ENCODE data around the gene OTOP3.
"Not testable (repeated sequence)": the region's sequence is repeated elsewhere in the genome, so short reads cannot be mapped to it uniquely, and the experiment has no call there.

The OTOP3 gene

DNA sequence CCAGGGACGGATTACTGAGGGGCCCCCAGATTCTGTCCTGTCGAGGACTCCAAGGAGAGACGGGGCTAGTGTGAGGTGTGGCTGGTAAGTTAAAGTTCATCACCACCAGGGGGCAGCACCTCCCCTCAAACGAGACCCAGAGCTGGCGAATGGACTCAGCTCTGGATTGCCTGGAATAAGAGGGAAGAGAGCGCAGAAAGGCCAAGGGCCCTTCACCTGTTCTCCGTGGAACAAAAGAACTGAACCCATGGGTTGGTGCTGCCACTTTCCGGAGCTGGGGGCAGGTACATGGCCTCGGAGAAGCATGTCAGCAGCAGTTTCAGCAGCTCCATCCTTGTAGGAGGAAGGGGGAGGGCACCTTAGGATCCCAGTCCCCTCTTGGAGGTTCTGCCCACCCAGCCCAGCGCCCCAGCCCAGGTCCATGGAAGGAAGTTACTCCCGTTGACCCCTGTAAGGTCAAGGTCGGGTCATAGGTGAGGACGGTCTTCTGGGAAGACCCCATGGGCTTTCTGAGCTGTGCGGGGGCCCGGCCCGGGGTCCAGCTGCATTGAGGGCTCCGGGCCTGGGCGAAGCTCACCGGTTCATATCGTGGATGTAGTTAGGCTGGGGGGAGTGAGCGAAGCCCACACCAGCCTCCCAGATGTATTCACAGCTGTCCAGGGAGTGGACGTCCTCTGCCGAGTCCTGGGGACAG lies 26.1 kb downstream of the OTOP3 start:
- peak; percentile 81 for DNase-seq (ENCODE audit: low read depth)

DNA sequence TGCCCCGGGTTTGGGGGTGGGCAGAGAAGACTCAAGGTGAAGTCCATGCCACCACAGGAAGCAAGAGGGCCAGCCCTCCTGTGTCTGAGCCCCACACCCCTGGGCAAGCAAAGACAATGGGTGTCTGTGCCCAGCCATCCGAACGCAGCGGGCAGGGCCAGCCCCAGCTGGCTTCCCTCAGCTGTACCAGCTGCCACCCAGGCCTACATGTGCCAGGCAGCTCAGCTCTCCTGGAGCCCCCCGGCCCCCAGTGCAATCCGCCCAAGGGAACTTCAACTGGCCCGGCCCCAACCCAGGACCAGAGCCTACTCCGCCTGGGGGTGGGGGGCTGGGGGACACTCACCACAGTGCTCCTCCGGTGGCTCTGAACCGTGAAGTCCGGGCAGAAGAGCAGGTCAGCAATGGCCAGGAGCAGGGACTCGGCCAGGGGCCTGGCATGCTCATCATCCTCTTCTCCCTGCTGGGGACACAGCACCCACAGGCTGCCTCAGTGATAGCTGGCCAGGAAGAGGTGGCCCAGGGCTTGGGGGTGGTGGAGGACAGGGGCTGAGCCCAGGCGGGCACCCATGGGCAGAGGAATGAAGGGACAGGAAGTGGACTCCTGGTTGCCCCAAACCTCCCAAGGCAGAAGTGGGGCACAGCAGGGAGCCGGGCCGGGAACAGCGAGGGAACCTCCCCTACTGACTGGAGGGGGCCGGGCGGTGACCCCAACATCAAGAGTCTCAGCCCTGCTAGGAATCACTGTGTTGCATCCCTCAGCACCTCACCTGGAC lies 27.1 kb downstream of the OTOP3 start:
- no peak for DNase-seq (ENCODE audit: low read depth)

DNA sequence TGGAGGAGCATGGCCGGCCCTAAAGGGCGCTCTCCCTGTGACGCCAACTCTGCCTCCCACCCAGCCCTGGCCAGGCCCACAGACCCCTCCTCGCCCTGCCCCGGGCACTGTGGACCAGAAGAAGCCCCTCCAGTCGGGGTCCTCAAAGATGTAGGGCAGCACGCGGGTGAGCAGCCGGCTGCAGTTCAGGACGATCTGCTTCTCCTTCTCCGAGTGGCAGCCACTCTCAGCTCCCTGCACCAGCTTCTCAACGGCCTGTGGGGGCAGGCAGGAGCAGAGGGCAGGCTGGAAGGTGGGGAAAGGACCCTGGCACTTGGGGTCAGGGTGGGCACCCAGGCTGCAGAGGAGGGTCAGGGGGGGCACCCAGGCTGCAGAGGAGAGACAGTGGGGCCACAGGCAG lies 28.0 kb downstream of the OTOP3 start:
- DNase-seq (ENCODE audit: low read depth): no peak

DNA sequence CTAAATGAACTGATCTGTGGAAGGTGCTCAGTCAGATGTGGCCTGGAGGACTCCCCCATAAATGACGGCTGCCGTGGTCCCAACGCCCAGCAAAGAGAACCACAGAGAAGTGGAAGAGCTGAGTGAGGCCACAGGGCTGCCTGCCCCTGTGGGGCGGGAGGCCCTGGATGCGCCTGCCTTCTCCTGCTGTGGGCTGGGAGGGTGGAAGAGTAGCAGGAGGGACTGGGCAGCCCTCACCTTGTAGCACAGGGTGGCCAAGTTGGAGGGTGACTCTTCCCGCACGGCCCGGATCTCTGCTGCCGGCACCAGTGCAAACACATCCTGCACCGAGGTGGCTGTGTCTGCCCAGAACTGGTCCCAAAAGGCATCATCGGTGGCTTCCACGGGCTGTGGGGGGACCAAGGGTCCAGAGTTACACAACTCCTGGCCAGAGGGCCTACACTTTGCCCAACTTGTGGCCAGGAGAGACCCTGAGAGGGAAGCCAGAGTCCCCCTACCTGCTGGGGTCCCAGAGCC lies 28.6 kb downstream of the OTOP3 start:
- DNase-seq (ENCODE audit: low read depth): no peak

DNA sequence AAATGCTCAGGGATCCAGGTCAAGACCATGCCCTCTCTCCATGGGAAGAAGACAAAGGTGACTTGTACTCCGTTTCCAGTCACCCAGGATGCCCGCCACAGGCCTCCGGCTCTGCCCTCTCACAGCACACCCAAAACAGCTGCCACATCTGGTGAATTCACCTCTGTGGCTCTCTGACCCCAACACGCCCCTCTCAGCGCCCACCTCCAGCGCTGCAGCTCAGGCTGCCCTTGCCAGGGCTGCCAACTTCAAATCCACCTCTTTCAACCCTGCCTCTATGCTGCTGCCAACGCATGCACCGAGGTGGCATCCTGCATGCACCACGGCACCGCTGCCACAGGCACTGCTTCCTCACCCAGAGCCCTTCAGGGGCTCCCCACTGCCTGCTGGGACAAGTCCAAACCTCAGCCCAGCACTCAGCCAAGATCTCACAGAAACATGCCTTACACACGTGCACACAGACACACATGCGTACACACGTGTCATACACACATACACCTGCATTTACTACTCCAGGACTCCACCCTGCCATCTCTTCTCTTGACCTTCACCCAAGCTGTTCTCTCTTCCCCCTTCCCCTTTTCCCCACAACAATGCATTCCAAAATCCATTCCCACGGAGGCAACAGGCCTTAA lies 29.4 kb downstream of the OTOP3 start:
- no peak for DNase-seq (ENCODE audit: low read depth)

DNA sequence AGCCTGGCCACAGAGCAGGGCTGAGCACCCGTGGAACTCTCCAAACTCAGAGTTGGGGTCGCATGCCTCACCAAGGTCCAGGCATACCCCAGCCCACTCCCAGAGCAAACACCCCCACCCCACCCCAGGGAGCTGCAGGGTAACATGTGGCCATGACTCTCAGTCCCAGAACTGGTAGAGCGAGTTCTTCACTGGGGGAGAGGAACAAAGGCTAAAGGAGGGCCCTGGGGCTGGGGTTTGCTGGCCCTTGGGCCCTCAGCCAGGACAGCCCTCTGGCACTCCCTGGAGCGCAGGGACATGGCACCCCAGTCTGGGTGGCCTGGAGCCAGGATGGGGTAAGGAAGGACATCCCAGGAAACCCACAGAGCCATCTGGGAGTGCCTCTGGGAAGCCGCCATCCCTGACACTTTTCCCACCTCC lies 32.7 kb downstream of the OTOP3 start:
- no peak for DNase-seq (ENCODE audit: low read depth)

DNA sequence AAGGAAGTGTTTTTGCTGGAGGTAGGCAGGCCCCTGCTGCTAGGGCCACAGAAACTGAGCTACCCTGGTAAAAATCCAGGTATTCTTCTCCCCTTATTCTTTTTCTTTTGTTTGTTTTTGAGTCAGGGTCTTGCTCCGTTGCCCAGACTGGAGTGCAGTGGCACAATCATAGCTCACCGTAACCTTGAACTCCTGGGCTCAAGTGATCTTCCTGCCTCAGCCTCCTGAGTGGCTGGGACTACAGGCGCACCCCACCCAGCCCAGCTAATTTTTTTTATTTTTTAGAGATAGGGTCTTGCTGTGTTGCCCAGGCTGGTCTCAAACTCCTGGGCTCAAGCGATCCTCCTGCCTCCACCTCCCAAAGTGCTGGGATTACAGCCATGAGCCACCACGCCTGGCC lies 33.8 kb downstream of the OTOP3 start:
- DNase-seq (ENCODE audit: low read depth): not testable (repeated sequence)

DNA sequence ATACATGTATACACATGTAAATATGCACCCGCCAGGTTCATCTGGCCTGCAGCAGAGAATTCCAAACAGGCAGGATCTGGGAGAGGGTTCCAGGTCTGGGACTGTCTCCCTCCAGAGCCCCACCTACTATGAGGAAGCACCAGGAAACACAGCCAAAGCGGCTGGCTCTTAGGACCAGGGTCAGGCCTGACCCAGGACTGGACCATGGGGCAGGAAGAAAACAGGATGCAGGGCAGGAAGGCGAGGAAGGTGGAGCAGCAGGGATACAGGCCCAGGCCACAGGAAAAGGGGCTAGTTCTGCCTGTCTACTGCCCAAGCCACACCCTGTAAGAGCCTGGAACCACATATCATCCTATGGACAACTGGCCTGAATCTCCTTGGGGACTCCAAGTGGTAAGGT lies 34.7 kb downstream of the OTOP3 start:
- DNase-seq (ENCODE audit: low read depth): no peak

DNA sequence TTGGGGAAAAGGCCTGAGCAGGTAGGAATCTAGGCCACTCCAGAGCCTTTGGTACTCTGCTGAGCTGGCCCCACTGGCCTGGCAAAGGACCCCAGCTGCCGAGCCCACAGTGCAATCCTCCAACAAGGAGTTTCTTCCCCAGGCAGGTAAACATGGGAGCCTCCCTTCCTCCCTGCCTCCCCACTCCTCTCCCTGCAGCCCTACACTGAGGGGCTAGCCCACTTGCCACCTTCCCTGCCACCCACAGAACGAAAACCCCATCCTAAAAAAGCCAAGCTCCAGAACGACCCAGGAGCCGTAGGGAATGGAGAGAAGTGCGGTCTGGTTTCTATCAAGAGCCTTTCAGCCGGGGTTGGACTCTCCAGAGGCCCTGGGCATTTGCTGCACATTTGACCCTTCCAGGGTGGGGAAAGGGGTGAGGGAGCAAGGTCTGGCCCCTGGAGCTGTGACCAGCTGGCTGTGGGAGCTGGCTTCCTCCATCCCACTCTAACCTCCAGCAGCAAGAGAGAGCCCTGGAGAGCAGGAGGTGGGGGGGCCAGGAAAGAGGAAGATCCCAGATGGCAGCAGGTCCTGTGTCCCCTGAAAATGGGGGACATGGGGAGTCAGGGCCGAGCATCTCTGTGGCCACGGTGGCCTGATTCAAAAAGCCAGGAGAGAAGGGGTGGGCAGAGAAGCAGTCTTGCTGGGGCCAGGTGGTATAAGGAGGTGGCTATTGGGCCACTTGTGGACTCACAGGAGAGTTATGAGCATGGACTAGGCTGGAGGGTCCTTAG lies 35.6 kb downstream of the OTOP3 start:
- DNase-seq (ENCODE audit: low read depth): no peak

DNA sequence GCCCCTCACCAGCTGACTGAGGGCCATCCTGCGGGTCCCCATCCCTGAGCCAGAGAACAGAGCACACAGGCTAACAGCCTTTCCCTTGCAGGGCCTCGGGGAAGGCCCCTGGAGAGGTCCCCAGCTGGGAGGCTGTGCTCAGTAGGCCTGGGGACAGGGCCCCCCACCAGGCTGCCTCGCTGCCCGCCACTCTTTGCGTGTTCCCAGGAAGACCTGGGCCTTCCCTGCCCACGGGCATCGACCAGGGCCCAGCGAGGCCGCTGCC lies 36.1 kb downstream of the OTOP3 start:
- no peak for DNase-seq (ENCODE audit: low read depth)

DNA sequence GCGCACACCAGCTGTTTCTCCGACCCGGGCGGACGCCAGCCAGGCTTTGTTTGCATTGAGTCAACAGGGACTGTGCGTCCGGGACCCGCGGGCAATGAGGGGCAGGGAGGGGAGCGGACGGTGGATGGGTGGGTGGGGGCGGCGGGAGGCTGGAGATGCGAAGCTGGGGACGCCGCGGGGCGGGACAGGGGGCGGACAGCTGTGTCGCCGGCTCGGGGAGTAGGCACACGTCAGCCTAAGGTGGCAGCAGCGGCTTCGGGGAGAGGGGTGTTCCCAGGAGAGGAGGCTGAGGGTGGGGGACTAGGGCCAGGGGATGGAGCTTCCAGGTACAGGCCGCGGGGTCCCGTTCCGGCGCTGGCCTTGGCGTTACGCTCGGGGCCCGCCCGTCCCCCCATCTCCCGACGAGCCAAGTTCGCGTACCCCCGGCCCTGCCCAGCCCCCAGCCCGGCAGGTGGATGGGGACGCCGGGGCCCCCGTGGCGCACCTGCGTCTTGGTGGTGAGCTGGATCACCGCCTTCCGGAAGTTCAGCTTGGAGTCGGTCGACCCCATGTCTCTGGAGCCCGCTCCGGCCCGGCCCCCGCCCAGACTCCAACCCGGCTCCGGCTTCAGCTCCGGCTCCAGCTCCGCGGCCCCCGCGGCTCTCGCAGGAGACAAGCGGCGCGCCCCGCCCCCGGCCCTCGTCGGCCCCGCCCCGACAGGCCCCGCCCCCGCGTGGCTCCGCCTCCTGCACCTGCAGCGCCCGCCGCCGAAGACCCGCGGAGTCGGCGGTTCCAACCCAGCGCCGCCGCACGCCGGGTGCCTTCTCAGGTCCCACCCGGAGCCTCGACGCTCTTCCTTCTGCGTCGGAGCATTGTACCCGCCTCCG lies 36.6 kb downstream of the OTOP3 start, which contains the start of gene HID1:
Gene HID1 (minus strand): TSS at position 653 of the 866 bp plus-strand sequence. CDS start 103 bp downstream, at position 550.
- no peak for DNase-seq (ENCODE audit: low read depth)

DNA sequence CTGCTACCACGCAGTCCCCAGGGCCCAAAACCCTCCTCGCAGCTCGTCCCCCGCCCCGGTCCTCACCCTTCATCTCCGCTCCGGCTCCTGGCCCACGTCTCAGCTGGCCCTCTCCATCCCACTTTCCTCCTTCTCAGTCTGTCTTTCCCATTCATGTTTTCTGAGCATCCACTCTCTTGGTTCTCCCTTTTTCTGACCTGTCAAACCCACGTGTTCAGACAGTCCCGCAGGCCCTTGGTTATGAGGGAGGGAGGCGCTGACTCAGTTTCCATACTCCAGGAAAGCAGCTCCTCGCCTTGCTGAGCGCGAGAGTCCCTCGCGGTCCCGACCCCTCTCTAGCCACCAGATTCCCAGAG lies 37.3 kb downstream of the OTOP3 start:
- DNase-seq (ENCODE audit: low read depth): no peak

DNA sequence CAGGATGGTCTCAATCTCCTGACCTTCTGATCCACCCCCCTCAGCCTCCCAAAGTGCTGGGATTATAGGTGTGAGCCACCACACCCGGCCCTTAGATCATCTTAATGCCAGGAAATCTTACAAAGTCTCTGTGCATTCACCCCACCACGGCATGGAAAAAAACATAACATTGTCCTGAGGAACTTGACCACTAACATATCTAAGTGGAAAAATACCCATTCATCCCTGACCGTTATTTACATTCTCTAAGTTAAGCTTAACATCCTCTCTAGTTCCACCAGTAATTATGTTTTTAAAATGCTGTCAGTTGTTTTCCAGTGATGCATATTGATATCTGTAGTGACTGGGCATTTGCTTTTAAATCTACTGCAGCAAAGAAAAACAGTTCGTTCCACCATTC lies 40.2 kb downstream of the OTOP3 start:
- DNase-seq (ENCODE audit: low read depth): no peak

DNA sequence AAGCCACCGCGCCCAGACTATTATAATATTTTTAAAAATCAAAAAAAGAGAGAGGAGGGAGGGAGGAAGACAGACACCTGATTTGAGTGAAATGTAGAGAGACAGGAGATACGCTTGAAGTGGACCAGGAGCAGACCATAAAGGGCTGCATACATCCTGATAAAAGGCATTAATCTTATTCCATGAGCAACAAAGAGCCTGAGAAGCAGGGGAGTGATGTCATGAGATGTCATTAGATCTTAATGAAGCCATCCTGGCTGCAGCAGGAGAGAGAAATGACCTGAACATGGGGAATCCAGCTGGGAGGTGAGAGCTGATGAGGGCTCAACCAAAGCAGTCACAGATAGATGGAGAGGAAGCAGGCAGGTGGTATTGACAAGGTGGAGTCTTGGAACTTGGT lies 42.1 kb downstream of the OTOP3 start:
- DNase-seq (ENCODE audit: low read depth): no peak

DNA sequence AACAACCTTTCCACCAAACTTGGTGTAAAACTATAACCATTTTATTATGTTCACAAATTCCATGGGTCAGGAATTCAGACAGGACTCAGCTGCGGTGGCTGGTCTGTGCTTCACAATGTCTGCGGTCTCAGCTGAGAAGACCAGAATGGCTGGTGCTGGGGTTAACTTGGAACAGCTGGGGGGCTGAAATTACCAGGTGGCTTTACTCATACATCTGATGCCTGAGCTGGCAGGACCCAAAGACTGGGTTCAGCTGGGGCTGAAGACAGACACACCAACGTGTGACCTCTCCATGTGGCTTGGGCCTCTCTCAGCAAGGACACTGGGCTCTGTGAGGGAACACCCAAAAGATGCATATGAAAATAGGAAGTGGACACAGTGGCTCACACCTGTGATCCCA lies 42.5 kb downstream of the OTOP3 start:
- no peak for DNase-seq (ENCODE audit: low read depth)

DNA sequence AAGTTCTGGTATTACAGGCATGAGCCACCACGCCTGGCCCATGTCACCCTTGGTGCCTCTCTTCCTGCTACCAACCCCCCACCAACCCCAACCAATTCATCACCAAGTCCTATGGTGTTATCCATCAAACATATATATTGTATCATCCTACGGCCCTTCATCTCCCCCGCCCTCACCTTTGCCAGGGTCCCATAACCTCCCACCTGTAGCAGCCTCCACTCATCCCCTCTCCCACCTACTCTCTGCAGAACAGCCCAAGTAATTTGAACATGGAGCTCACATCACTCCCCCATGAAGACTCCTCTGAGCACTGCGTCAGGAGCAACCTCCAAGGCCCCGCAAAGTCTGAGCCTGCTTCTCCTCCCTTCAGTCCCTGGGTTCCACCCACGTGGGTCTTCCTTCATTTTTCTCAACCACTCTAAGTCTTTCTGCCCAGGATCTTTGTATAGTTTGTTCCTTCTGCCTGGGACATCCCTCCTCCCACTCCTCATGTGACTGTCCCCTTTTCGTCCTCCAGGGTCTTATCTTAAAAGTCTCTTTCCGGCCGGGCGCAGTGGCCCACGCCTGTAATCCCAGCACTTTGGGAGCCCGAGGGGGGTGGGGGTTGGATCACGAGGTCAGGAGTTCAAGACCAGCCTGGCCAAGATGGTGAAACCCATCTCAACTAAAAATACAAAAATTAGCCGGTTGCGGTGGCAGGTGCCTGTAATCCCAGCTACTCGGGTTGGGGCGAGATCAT lies 43.9 kb downstream of the OTOP3 start:
- DNase-seq (ENCODE audit: low read depth): no peak

DNA sequence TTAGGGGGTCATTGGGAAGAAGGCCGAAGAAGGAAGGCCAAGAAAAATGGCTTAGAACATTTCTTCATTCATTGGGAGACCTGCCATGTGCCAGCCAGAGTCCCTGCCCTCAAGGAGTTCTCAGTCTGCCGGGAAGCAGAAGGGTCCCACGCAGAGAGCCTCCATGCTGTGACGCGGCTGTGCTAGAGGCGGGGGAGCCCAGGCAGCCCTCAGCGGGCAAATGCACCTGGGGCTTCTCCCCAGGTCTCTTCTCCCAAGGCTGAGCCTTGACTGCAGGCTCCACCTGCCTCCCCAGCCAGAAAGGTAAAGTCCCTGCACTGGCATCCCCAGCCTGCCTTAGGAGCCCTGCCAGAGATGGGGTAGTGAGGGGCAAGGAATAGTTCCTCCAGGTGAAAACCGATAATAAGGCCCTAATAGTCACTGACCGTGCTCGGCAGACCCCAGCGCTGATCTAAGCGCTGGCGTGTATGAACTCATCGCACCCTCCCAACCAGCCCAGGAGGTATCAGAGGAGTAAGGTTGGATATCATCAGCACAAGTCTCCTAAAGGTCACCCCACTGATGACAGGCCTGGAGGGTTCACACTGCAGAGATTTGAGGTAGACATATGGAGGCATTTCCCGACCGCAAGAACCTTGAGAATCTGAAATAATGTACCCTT lies 45.8 kb downstream of the OTOP3 start:
- DNase-seq (ENCODE audit: low read depth): no peak

DNA sequence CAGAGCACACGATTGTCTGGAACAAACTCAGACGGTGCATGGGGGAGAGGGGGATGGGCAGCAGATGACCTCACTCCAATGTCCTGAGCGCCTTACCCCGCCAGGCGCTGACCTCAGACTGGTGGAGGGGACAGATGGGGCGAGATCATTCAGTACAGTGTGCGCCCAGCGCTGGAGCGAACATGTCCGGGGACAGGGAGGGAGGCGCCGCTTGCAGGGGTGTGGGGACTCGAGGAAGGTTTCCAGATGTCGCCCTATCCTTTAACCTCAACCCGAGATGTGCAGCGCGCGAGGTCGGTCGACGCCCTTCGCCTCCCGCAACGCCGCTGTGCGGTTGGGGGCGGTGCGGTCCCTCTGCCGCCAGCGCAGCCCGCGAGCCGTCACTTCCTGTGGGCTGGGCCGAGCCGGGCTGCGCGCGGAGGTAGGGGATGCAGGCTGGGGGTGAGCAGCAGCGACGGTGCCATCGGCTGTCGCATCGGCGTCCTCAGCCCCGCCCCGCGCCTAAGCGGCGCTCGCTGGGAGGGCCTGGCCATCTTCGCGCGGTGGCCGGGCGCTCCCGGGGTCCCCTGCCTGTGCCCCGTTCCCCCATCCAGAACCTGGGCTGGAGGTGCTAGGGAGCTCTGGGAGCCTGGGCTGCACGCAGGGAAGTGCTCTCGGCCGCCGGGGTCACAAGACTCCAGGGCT lies 46.4 kb downstream of the OTOP3 start:
- no peak for DNase-seq (ENCODE audit: low read depth)

DNA sequence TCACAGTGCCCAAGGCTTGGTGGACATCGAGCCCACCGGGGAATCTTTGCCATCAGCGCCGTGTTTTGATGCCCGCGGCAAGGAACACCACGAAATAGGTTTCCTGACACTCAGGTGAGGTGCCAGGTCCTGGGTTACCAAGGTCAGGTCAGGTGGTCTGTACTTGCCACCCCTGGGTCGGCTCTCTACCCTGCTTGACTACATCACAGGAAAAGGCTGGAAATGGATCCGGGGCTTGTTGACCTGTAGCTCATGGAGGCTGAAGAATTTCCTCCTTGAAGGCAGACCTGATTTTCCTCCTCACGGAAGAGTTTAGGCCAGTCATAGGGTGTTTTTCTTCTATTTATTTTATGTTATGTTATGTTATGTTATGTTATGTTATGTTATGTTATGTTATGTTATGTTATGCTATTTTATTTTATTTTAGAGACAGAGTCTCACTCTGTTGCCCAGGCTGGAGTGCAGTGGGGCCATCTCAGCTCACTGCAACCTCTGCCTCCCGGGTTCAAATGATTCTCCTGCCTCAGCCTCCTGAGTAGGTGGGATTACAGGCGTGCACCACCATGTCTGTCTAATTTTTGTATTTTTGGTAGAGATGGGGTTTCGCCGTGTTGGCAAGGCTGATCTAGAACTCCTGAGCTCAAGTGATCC lies 47.1 kb downstream of the OTOP3 start:
- DNase-seq (ENCODE audit: low read depth): not testable (repeated sequence)
